Mesenchymal stem cell (in vitro differentiated cells and primary cell): Measurements from ENCODE around the gene NRM.

Experiments used
- DNase-seq: peaks from one replicate; pipeline ENCODE4 v3.0.0-alpha.2; 2013
- H2AFZ ChIP-seq: one replicate; pipeline ENCODE4 v1.6.1; 2013; ENCODE audit warnings: low read depth, mild to moderate bottlenecking, control low read depth, inconsistent platforms, low read length, moderate library complexity
- H2AK5ac ChIP-seq: 2 replicates; pipeline ENCODE4 v1.6.1; 2013; ENCODE audit warnings: low read length, moderate library complexity, mild to moderate bottlenecking, inconsistent platforms; ENCODE audit not compliant: severe bottlenecking
- H2BK120ac ChIP-seq: one replicate; pipeline ENCODE4 v1.6.1; 2013; ENCODE audit warnings: low read depth, mild to moderate bottlenecking, inconsistent platforms, low read length, moderate library complexity
- H2BK12ac ChIP-seq, 2 experiments: one replicate each; pipeline ENCODE4 v1.6.1; 2013; ENCODE audit warnings: inconsistent platforms in 2 of 2, low read length in 2 of 2, mild to moderate bottlenecking in 2 of 2, moderate library complexity in 2 of 2, control low read depth in 1 of 2
- H2BK15ac ChIP-seq: one replicate; pipeline ENCODE4 v1.6.1; 2013; ENCODE audit warnings: mild to moderate bottlenecking, low read depth, inconsistent platforms; ENCODE audit not compliant: poor library complexity, severe bottlenecking
- H2BK5ac ChIP-seq: 2 replicates; pipeline ENCODE4 v1.6.1; 2013; ENCODE audit warnings: low read depth, mild to moderate bottlenecking, low read length, control low read depth, inconsistent platforms; ENCODE audit not compliant: poor library complexity, severe bottlenecking
- H3K14ac ChIP-seq, 2 experiments: one replicate each; pipeline ENCODE4 v1.6.1; 2013; ENCODE audit warnings: inconsistent platforms in 2 of 2, low read length in 2 of 2, control low read depth in 1 of 2, mild to moderate bottlenecking in 1 of 2, moderate library complexity in 1 of 2
- H3K18ac ChIP-seq, 2 experiments: one replicate each; pipeline ENCODE4 v1.6.1; 2013; ENCODE audit warnings: inconsistent platforms in 2 of 2, low read length in 2 of 2, control low read depth in 1 of 2, low read depth in 1 of 2, mild to moderate bottlenecking in 1 of 2
- H3K23ac ChIP-seq, 2 experiments: one replicate each; pipeline ENCODE4 v1.6.1; 2013; ENCODE audit warnings: inconsistent platforms in 2 of 2, low read length in 2 of 2, mild to moderate bottlenecking in 2 of 2, moderate library complexity in 2 of 2, control low read depth in 1 of 2
- H3K27ac ChIP-seq: 2 replicates; pipeline ENCODE4 v1.5.1; 2013; ENCODE audit warnings: mild to moderate bottlenecking, moderate library complexity, low read length, control low read depth, inconsistent platforms; ENCODE audit not compliant: poor library complexity, severe bottlenecking
- H3K27me3 ChIP-seq, 2 experiments: 2 replicates each; pipeline versions ENCODE4 v1.6.1 to v1.7.0; 2013; ENCODE audit warnings: low read length in 2 of 2, mild to moderate bottlenecking in 2 of 2, moderate library complexity in 2 of 2, control low read depth in 1 of 2, inconsistent platforms in 1 of 2; ENCODE audit not compliant: control insufficient read depth in 1 of 2, insufficient read depth in 1 of 2
- H3K36me3 ChIP-seq, 2 experiments: 2 replicates each; pipeline versions ENCODE4 v1.6.1 to v1.7.0; 2013; ENCODE audit warnings: low read length in 2 of 2, control low read depth in 1 of 2, inconsistent platforms in 1 of 2, low read depth in 1 of 2, mild to moderate bottlenecking in 1 of 2; ENCODE audit not compliant: insufficient read depth in 2 of 2, control insufficient read depth in 1 of 2
- H3K4ac ChIP-seq, 2 experiments: one replicate each; pipeline ENCODE4 v1.6.1; 2013; ENCODE audit warnings: inconsistent platforms in 2 of 2, low read length in 2 of 2, mild to moderate bottlenecking in 2 of 2, moderate library complexity in 2 of 2, control low read depth in 1 of 2, low read depth in 1 of 2
- H3K4me1 ChIP-seq: 2 replicates; pipeline ENCODE4 v1.6.1; 2013; ENCODE audit warnings: low read depth, low read length, control low read depth; ENCODE audit not compliant: control insufficient read depth, insufficient read depth
- H3K4me2 ChIP-seq: 2 replicates; pipeline ENCODE4 v1.6.1; 2013; ENCODE audit warnings: low read length, mild to moderate bottlenecking, inconsistent platforms; ENCODE audit not compliant: poor library complexity, severe bottlenecking
- H3K4me3 ChIP-seq, 2 experiments: 2 replicates each; pipeline versions ENCODE4 v1.5.1 to v1.7.0; 2013; ENCODE audit warnings: low read length in 2 of 2, mild to moderate bottlenecking in 2 of 2, control low read depth in 1 of 2, low read depth in 1 of 2; ENCODE audit not compliant: insufficient read depth in 1 of 2
- H3K79me1 ChIP-seq: replicated peaks from 2 replicates; pipeline ENCODE4 v1.6.1; 2013; ENCODE audit warnings: mild to moderate bottlenecking, control low read depth, low read length, inconsistent platforms; ENCODE audit not compliant: poor library complexity, severe bottlenecking
- H3K9ac ChIP-seq: 2 replicates; pipeline ENCODE4 v1.7.0; 2013; ENCODE audit warnings: mild to moderate bottlenecking, low read length, moderate library complexity
- H3K9me3 ChIP-seq: 2 replicates; pipeline ENCODE4 v1.7.0; 2013; ENCODE audit warnings: mild to moderate bottlenecking, low read length; ENCODE audit not compliant: control insufficient read depth
- H4K8ac ChIP-seq: one replicate; pipeline ENCODE4 v1.6.1; 2013; ENCODE audit warnings: inconsistent platforms, mild to moderate bottlenecking, low read length, moderate library complexity
- H4K91ac ChIP-seq: one replicate; pipeline ENCODE4 v1.6.1; 2013; ENCODE audit warnings: mild to moderate bottlenecking, low read length, inconsistent platforms
- WGBS: methylation state at CpG from one replicate; pipeline ENCODE4 v1.1.7; 2013; ENCODE audit warnings: mixed read lengths; 5-methylcytosine and 5-hydroxymethylcytosine counted together

The NRM gene

DNA sequence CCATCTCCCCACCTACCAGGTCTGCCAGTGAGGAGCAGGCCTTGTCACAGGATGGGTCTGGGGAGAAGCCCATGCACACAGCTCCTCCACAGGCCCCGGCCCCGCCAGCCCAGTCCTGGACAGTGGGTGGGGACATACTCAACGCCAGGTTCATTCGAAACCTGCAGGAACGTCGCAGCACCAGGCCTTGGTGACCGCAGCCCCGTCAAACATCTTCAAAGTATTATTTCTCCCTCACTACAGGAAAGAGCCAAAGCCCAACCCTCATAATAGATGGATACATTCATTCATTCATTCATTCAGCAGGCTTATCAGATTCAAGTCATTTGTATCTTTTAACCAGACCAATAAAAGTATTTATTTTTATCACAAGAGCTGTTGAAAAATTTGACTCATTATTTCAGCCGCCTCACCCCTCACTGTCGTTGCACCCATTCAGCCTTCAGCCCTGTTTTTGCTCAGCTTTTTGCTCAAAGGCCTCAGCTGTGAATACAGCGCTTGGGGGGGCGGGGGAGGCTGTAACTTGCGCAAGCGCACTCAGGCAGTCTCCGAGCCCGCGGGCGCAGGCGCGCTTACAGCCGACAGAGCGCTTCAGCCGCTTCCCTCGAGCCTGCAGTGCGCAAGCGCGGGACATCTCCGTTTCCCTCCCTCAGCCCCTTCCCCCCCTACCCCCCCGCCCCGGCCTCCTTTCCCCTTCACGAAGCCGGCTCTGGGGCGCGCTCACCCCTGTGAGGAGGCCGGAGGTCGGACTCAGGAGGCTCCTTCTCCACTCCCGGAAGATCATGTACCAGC lies 44.1 kb downstream of the NRM start, which contains the start of gene C6orf136:
Gene C6orf136 (plus strand): TSS at position 684 of the 792 bp plus-strand sequence. CDS start 99 bp downstream, at position 783.
- Histone ChIP-seq H3K14ac (peak within 1 kb of the TSS in 1 of 2 experiments; percentile 66), H3K27ac (peak within 1 kb of the TSS; percentile 84), H2BK12ac (peak within 1 kb of the TSS in 1 of 2 experiments; percentile 45), H3K23ac (peak within 1 kb of the TSS in 1 of 2 experiments; percentile 24), H3K4me1 (peaks cover 3% of the 10 kb centered on the region), H2AFZ (peak within 1 kb of the TSS; percentile 83), H2BK15ac (peak within 1 kb of the TSS; percentile 33), H3K9ac (peak within 1 kb of the TSS; percentile 91), H3K4me3 (peak within 1 kb of the TSS; percentile 93 to 99), H3K9me3 (no peaks in the 10 kb centered on the region), H2BK5ac (peak within 1 kb of the TSS; percentile 97), H4K91ac (peak within 1 kb of the TSS; percentile 80), H3K27me3 (no peaks in the 10 kb centered on the region), H2AK5ac (no peak within 1 kb of the TSS), H3K4ac (peak within 1 kb of the TSS; percentile 67 to 77), H2BK120ac (peak within 1 kb of the TSS; percentile 78), H3K79me1 (peaks cover 32% of the 10 kb centered on the region), H3K18ac (peak within 1 kb of the TSS; percentile 87 to 97), H3K4me2 (peak within 1 kb of the TSS; percentile 68), H3K36me3 (peaks cover 34 to 51% of the 10 kb centered on the region in 2 experiments), H4K8ac (peak within 1 kb of the TSS; percentile 93)
- peak; percentile 92 for DNase-seq
- WGBS: 28% methylated on average over 22 of the region's 37 CpGs

DNA sequence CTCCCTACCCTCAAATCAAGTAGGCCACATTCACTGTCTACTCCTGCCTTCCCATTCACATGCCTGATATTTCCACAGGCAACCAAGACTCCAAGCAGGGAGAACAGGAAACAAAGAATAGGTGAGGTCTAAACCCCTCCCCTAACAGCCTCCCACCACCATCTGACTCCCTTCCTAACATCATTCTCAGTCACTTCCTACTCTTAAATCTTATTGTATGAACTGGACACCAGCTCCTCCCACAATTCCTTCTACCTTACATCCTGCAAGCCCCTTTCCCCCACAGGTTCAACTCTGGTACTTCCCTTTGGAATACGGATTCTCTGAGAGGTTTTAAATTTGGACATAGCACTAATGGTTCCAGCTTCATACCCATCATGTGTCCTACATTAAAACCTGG lies 44.8 kb downstream of the NRM start:
- Histone ChIP-seq H2BK12ac (no peak overlapping the region), H3K4ac (no peak overlapping the region), H3K14ac (no peak overlapping the region), H3K27ac (no peak overlapping the region), H2AFZ (no peak overlapping the region), H2BK15ac (no peak overlapping the region), H4K8ac (no peak overlapping the region), H3K23ac (no peak overlapping the region), H3K4me2 (no peak overlapping the region), H3K9me3 (no peaks in the 10 kb centered on the region), H3K18ac (no peak overlapping the region), H3K79me1 (peaks cover 37% of the 10 kb centered on the region), H3K4me1 (peaks cover 3% of the 10 kb centered on the region), H4K91ac (no peak overlapping the region), H2BK120ac (no peak overlapping the region), H2AK5ac (no peak overlapping the region), H3K36me3 (peaks cover 35 to 51% of the 10 kb centered on the region in 2 experiments), H2BK5ac (no peak overlapping the region), H3K27me3 (no peaks in the 10 kb centered on the region), H3K9ac (peak overlapping the region; percentile 75), H3K4me3 (peak overlapping the region in 1 of 2 experiments; percentile 58)
- DNase-seq: no peak
- WGBS: 93% methylated on average over 1 of the region's 1 CpG

DNA sequence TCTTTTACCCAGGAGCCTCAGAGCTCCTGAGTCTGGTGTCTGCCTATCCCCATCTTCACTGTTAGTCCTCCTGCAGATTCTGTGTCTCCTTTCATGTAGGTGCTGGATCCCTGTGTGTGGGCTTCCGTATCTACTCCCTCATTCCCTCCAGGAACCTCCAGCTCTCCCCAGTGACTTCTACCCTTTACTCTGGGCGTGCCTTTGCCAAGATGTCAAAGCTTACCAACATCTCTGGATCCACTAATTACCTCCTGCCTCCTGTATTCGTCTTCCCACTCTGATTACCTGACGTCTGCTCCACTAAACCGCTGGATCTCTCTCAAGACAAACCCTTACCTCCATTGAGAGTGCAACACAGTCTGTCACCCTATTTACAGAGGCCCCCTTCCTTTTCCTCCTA lies 46.0 kb downstream of the NRM start:
- no peak overlapping the region for H3K4ac ChIP-seq
- no peak overlapping the region for H3K23ac ChIP-seq
- no peak overlapping the region for H4K91ac ChIP-seq
- DNase-seq: no peak
- H2BK5ac ChIP-seq: no peak overlapping the region
- H3K9me3 ChIP-seq: no peaks in the 10 kb centered on the region
- 86% methylated on average over 5 of the region's 5 CpGs for WGBS
- no peak overlapping the region for H3K9ac ChIP-seq
- H2BK12ac ChIP-seq: no peak overlapping the region
- H4K8ac ChIP-seq: no peak overlapping the region
- H2AFZ ChIP-seq: no peak overlapping the region
- no peak overlapping the region for H2BK15ac ChIP-seq
- peaks cover 3% of the 10 kb centered on the region for H3K4me1 ChIP-seq
- H3K36me3 ChIP-seq: peaks cover 43 to 59% of the 10 kb centered on the region in 2 experiments
- H3K14ac ChIP-seq: no peak overlapping the region
- no peak overlapping the region for H2AK5ac ChIP-seq
- H3K4me3 ChIP-seq: no peak overlapping the region
- no peak overlapping the region for H3K4me2 ChIP-seq
- no peak overlapping the region for H3K27ac ChIP-seq
- H3K18ac ChIP-seq: no peak overlapping the region
- no peak overlapping the region for H2BK120ac ChIP-seq
- peaks cover 43% of the 10 kb centered on the region for H3K79me1 ChIP-seq
- H3K27me3 ChIP-seq: no peaks in the 10 kb centered on the region

DNA sequence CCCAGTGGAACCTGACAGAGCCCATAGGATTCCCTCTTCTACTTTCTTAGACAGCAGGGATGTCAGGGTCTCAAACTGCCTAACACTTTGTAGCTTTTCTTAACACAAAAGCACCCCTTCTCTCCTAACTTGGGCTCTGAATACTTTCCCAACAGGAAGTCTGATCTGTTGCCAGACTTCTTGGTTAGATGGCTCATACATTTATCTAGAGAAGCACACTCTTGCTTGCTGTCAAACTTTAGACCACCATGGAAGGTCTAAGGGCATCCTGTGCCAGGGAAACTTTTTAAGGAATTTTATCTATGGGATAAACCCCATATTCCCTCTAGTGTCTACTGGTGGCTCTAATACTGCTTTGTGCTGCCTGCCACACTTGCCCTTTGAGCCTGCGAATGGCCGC lies 47.1 kb downstream of the NRM start:
- H3K27ac ChIP-seq: no peak overlapping the region
- WGBS: 100% methylated on average over 2 of the region's 2 CpGs
- H2AFZ ChIP-seq: no peak overlapping the region
- no peak overlapping the region for H3K4ac ChIP-seq
- no peak overlapping the region for H3K4me2 ChIP-seq
- no peak overlapping the region for H2BK120ac ChIP-seq
- H4K8ac ChIP-seq: no peak overlapping the region
- H3K4me3 ChIP-seq: no peak overlapping the region
- peaks cover 38% of the 10 kb centered on the region for H3K79me1 ChIP-seq
- peak overlapping the region; percentile 4 for H3K9ac ChIP-seq
- no peak overlapping the region for H3K23ac ChIP-seq
- H3K14ac ChIP-seq: no peak overlapping the region
- H3K36me3 ChIP-seq: peaks cover 46 to 59% of the 10 kb centered on the region in 2 experiments
- no peak overlapping the region for H2BK12ac ChIP-seq
- H3K9me3 ChIP-seq: no peaks in the 10 kb centered on the region
- H3K27me3 ChIP-seq: no peaks in the 10 kb centered on the region
- H2BK5ac ChIP-seq: no peak overlapping the region
- H3K4me1 ChIP-seq: peaks cover 3% of the 10 kb centered on the region
- DNase-seq: no peak
- H3K18ac ChIP-seq: no peak overlapping the region
- H2BK15ac ChIP-seq: no peak overlapping the region
- H2AK5ac ChIP-seq: no peak overlapping the region
- H4K91ac ChIP-seq: no peak overlapping the region
